Left ventricle myocardium superior (tissue), 1 donor: ENCODE measurements around the gene SENP6. TPM values are rescaled to one million over a fixed set of nuclear protein-coding genes. Genes with fewer than 3 reads are reported as not detected.
"Not testable (repeated sequence)": the region's sequence is repeated elsewhere in the genome, so short reads cannot be mapped to it uniquely, and the experiment has no call there.

Experiments
- ATAC-seq: fragments of 200-7000 bp; cut with Tn5 transposase; one replicate; pipeline ENCODE4 v1.9.1; 2020; ENCODE audit warnings: mild to moderate bottlenecking, moderate library complexity
- DNase-seq: peaks from one replicate; pipeline ENCODE4 v3.0.0-alpha.2; 2020
- intact Hi-C: fragments of 100-400 bp; cut with micrococcal nuclease; formaldehyde crosslinking; loops from one replicate; pipeline ENCODE4 v1.11.0; 2022
- total RNA-seq: library from RNA; stranded (reverse); fragmentation: NEBNext Ultra II Directional; extraction: Animal tissue kit (Norgen Biotek cat#: 25700); gene quantifications from one replicate; pipeline ENCODE4 v1.2.1, GENCODE V29; 2021
- donor health status: DM: no; HTN: yes; CAD: no; lungs with severe emphysema.

Gene SENP6
- total RNA-seq, 1 donor from 2014 or later = 57.7 TPM

GRCh38 chr6:75631859-75632635 is 30.4 kb downstream of the SENP6 start:
- intact Hi-C loops = no loop called here
- ATAC-seq (peak; percentile 73), DNase-seq (no peak)

- ATAC-seq (peak; percentile 39), DNase-seq (no peak)
- intact Hi-C loops = no loop called here
Observed at GRCh38 chr6:75633045-75633444, 31.4 kb downstream of the SENP6 start.

GRCh38 chr6:75642311-75642710 is 40.6 kb downstream of the SENP6 start:
- DNase-seq (no peak), ATAC-seq (peak; percentile 40)
- intact Hi-C loops = no loop called here

GRCh38 chr6:75643173-75643572 is 41.5 kb downstream of the SENP6 start:
- no peak for ATAC-seq
- DNase-seq = no peak
- intact Hi-C loops = no loop called here

GRCh38 chr6:75656479-75656878 is 54.8 kb downstream of the SENP6 start:
- ATAC-seq (no peak), DNase-seq (no peak)
- intact Hi-C loops = no loop called here

GRCh38 chr6:75657327-75657726 is 55.6 kb downstream of the SENP6 start:
- DNase-seq (no peak), ATAC-seq (no peak)
- intact Hi-C loops = no loop called here

- intact Hi-C loops = no loop called here
- no peak for DNase-seq
- no peak for ATAC-seq
Observed at GRCh38 chr6:75666592-75666991, 64.9 kb downstream of the SENP6 start.

- intact Hi-C loops = no loop called here
- ATAC-seq (no peak), DNase-seq (no peak)
Observed at GRCh38 chr6:75673884-75674283, 72.2 kb downstream of the SENP6 start.

GRCh38 chr6:75676377-75676776 is 74.7 kb downstream of the SENP6 start:
- intact Hi-C loops = no loop called here
- DNase-seq (no peak), ATAC-seq (no peak)

GRCh38 chr6:75682548-75682947 is 80.9 kb downstream of the SENP6 start:
- intact Hi-C loops, DNase-seq, ATAC-seq: not testable (repeated sequence)

GRCh38 chr6:75683005-75683404 is 81.3 kb downstream of the SENP6 start:
- ATAC-seq, intact Hi-C loops, DNase-seq: not testable (repeated sequence)

GRCh38 chr6:75687535-75687934 is 85.9 kb downstream of the SENP6 start:
- DNase-seq, intact Hi-C loops: not testable (repeated sequence)

GRCh38 chr6:75687937-75688336 is 86.3 kb downstream of the SENP6 start:
- ATAC-seq, intact Hi-C loops, DNase-seq: not testable (repeated sequence)

More at GRCh38 chr6:75687535-75687934, 85.9 kb downstream of the SENP6 start:
- ATAC-seq = not testable (repeated sequence)

- intact Hi-C loops = no loop called here
- ATAC-seq (no peak), DNase-seq (no peak)
Observed at GRCh38 chr6:75689576-75689975, 87.9 kb downstream of the SENP6 start.

GRCh38 chr6:75691012-75691411 is 89.3 kb downstream of the SENP6 start:
- ATAC-seq (no peak), DNase-seq (no peak)
- intact Hi-C loops = no loop called here

GRCh38 chr6:75693534-75693933 is 91.9 kb downstream of the SENP6 start:
- ATAC-seq = no peak
- intact Hi-C loops = no loop called here
- no peak for DNase-seq

- intact Hi-C loops = no loop called here
Observed at GRCh38 chr6:75694406-75694805, 92.7 kb downstream of the SENP6 start.

GRCh38 chr6:75708334-75708733 is 106.7 kb downstream of the SENP6 start:
- DNase-seq, ATAC-seq, intact Hi-C loops: not testable (repeated sequence)

More at GRCh38 chr6:75694406-75694805, 92.7 kb downstream of the SENP6 start:
- ATAC-seq = no peak
- DNase-seq = no peak

- intact Hi-C loops = no loop called here
- DNase-seq (no peak), ATAC-seq (peak; percentile 53)
Observed at GRCh38 chr6:75711173-75711572, 109.5 kb downstream of the SENP6 start.

GRCh38 chr6:75719133-75719532 is 117.5 kb downstream of the SENP6 start:
- no peak for ATAC-seq
- intact Hi-C loops = no loop called here
- DNase-seq = no peak

- ATAC-seq (no peak), DNase-seq (no peak)
- intact Hi-C loops = no loop called here
Observed at GRCh38 chr6:75723382-75723781, 121.7 kb downstream of the SENP6 start.
